Measurements from ENCODE around the gene DPAGT1. TPM values are rescaled to one million over a fixed set of nuclear protein-coding genes. Genes with fewer than 3 reads are reported as not detected.
A peak's percentile ranks its signal among the peaks of the same experiment; 100 is the strongest.

The DPAGT1 gene
- total and polyA plus RNA-seq, 2 of the 8 experiments (the other 6 are each of a cell fraction or from before 2014, with no cell fraction given): 59.8 to 236 TPM

- Histone ChIP-seq H3K4me1 (replicated peaks in 1 of 4; ENCODE audit: control insufficient read depth in 3 of 4, insufficient read depth in 4 of 4, low read length in 3 of 4) (peaks cover 4 to 10% (median 6%) of the 10 kb centered on the region in 4 experiments; a peak in 6 of 7 replicates), H3K36me3 (ENCODE audit: control insufficient read depth in 2 of 4, insufficient read depth in 4 of 4, low read length in 3 of 4) (peaks cover 0 to 7% (median 4%) of the 10 kb centered on the region in 4 experiments; a peak in 3 of 8 replicates), H3K56ac (replicated peaks; ENCODE audit: insufficient read length, low read depth, low read length) (peak overlapping the region; percentile 17), H2AK5ac (ENCODE audit: low read depth, low read length) (peak overlapping the region; percentile 25; the same call in 1 of the 2 replicates), H3K9ac (replicated peaks in 1 of 4; ENCODE audit: extremely low read depth in 1 of 4, low read depth in 3 of 4, low read length in 3 of 4) (peak overlapping the region in 3 of 4 experiments; percentile 52 to 66 (median 60); a peak in 5 of 7 replicates), H4K20me1 (replicated peaks in 1 of 2; ENCODE audit: control insufficient read depth in 1 of 2, insufficient read depth in 2 of 2, low read length in 2 of 2) (peaks cover 0 to 7% of the 10 kb centered on the region in 2 experiments), H4K8ac (ENCODE audit: extremely low read depth, insufficient read depth, low read length) (no peak overlapping the region), H2BK20ac (ENCODE audit: low read length) (no peak overlapping the region), H2BK120ac (replicated peaks; ENCODE audit: low read depth, low read length) (peak overlapping the region; percentile 3), H3K27ac (ENCODE audit: low read depth, low read length) (peak overlapping the region; percentile 40; the same call in 1 of the 2 replicates), H3K79me2 (ENCODE audit: control insufficient read depth in 1 of 2, insufficient read depth in 2 of 2, low read length in 2 of 2) (peaks cover 7 to 24% of the 10 kb centered on the region in 2 experiments), H2BK5ac (ENCODE audit: low read depth, low read length) (no peak overlapping the region), H2BK12ac (ENCODE audit: low read depth, low read length) (peak overlapping the region; percentile 83), H2BK15ac (ENCODE audit: low read length) (peak overlapping the region; percentile 63; the same call in 1 of the 2 replicates), H4K91ac (replicated peaks; ENCODE audit: insufficient read length, low read length) (no peak overlapping the region), H3K14ac (ENCODE audit: insufficient read length) (no peak overlapping the region), H3K18ac (ENCODE audit: extremely low read depth, low read length) (peak overlapping the region; percentile 49; the same call in 1 of the 2 replicates), H3K4me2 (ENCODE audit: insufficient read depth in 1 of 2, low read depth in 2 of 2, low read length in 2 of 2) (peak overlapping the region; percentile 70 to 74), H3K4me3 (ENCODE audit: extremely low read depth in 1 of 4, insufficient read depth in 2 of 4, low read depth in 3 of 4, low read length in 4 of 4) (peak overlapping the region; percentile 50 to 91 (median 58)), H3K9me3 (ENCODE audit: insufficient read depth in 2 of 2, low read depth in 1 of 2, low read length in 1 of 2) (no peaks in the 10 kb centered on the region), H3K23me2 (ENCODE audit: low read depth, low read length) (peaks cover 5% of the 10 kb centered on the region; the same call in 1 of the 2 replicates), H3K79me1 (ENCODE audit: low read depth, low read length) (peaks cover 7% of the 10 kb centered on the region; the same call in 1 of the 2 replicates), H4K5ac (ENCODE audit: insufficient read length, low read depth, low read length) (peak overlapping the region; percentile 85), H3K4ac (replicated peaks; ENCODE audit: insufficient read length, low read depth, low read length) (peak overlapping the region; percentile 61), H3K27me3 (replicated peaks in 1 of 4; ENCODE audit: control insufficient read depth in 3 of 4, extremely low read depth in 1 of 4, insufficient read depth in 3 of 4, low read length in 3 of 4) (no peaks in the 10 kb centered on the region), H3K23ac (ENCODE audit: insufficient read length) (no peak overlapping the region), H2AFZ (ENCODE audit: low read length) (peak overlapping the region; percentile 70)
- DNase-seq (ENCODE audit: low read depth in 1 of 2, low spot score in 2 of 2): no peak
- POLR2A ChIA-PET (ENCODE audit: partially characterized antibody): interaction anchor here (0.9 to 4.9 kb wide), 14 partner anchors 9 to 200 kb away, joined by 3 to 42 read pairs (median 5); partner anchors contain the start of genes ABCG4, C2CD2L, CBL and DPAGT1
- WGBS, 2 experiments (ENCODE audit: extremely low coverage in 1 of 2, insufficient coverage in 1 of 2, insufficient read length in 1 of 2, insufficient replicate concordance in 2 of 2, low coverage in 1 of 2, low lambda C conversion rate in 2 of 2, missing lambda C conversion rate in 1 of 2): 74% methylated on average over 5 of the region's 5 CpGs; no CpG with 5 or more reads in 1 of the 2 experiments
- FAIRE-seq: no peak
- CTCF ChIA-PET (ENCODE audit: partially characterized antibody): interaction anchor here (1.1 to 4.9 kb wide), 3 partner anchors 13 to 35 kb away, joined by 3 to 26 read pairs (median 4); partner anchors contain the start of genes C2CD2L and HMBS
- no peak for TF ChIP-seq YY1 (IDR thresholded peaks at IDR 0.05; ENCODE audit: low read depth, low read length)
- TF ChIP-seq CTCF (IDR thresholded peaks at IDR 0.05; ENCODE audit: control extremely low read depth in 1 of 3, insufficient read depth in 1 of 3, low read depth in 1 of 3, low read length in 3 of 3): no peak
- no peak for TF ChIP-seq GTF2F1 (IDR thresholded peaks at IDR 0.05; ENCODE audit: borderline replicate concordance, low read depth, low read length)
- TF ChIP-seq EP300 (IDR thresholded peaks at IDR 0.05; ENCODE audit: borderline replicate concordance in 1 of 2, low read depth in 2 of 2, low read length in 2 of 2): no peak
- TF ChIP-seq CREB1 (IDR thresholded peaks at IDR 0.05): no peak
- TF ChIP-seq SIX5 (IDR thresholded peaks at IDR 0.05; ENCODE audit: low read depth, low read length): no peak
- no peak for TF ChIP-seq MAX (IDR thresholded peaks at IDR 0.05)
- TF ChIP-seq HDAC6 (IDR thresholded peaks at IDR 0.05; ENCODE audit: low read depth, low read length): no peak
- no peak for TF ChIP-seq TCF12 (IDR thresholded peaks at IDR 0.05; ENCODE audit: low read depth, low read length)
- no peak for TF ChIP-seq TEAD4 (IDR thresholded peaks at IDR 0.05; ENCODE audit: low read depth, low read length)
- TF ChIP-seq POLR2AphosphoS5 (IDR thresholded peaks at IDR 0.05; ENCODE audit: low read depth, low read length): no peak
These were observed 19.0 kb upstream of the DPAGT1 start for GRCh38 chr11:119120639-119121007.
